ENCODE data around the gene SUMF1. TPM values are rescaled to one million over a fixed set of nuclear protein-coding genes. Genes with fewer than 3 reads are reported as not detected.

SUMF1 gene
- polyA plus RNA-seq, 12 donors, result 11.5 to 22.3 (median 17.2) TPM; not detected in 1

Other genes starting within 250 kb of the SUMF1 start
- gene SETMAR, start 163.9 kb downstream of the SUMF1 start, polyA plus RNA-seq (ENCODE audit: insufficient read length in 12 of 12), result 10 to 100 TPM in 10 of 12 donors, 1 to 10 TPM in 1, not detected in 1; 4.4 to 22.3 (median 18.5) TPM
- gene ITPR1, start 26.1 kb upstream of the SUMF1 start, polyA plus RNA-seq (ENCODE audit: insufficient read length in 12 of 12), result 10 to 100 TPM in 11 of 12 donors, not detected in 1; 15.3 to 29.1 (median 21.2) TPM

All from muscle of arm (tissue), 12 donors.